Measurements from ENCODE around the gene DNAAF9.

The DNAAF9 gene

GRCh38 chr20:3452690-3453089 is 45.2 kb upstream of the DNAAF9 start:
- no peaks in the 10 kb centered on the region for H3K9me2 ChIP-seq (replicated peaks; ENCODE audit: insufficient read depth, low read length)
- DNase-seq: no peak
- no peaks in the 10 kb centered on the region for H3K9me3 ChIP-seq (replicated peaks; ENCODE audit: insufficient read depth, low read length)
- H3K79me2 ChIP-seq (ENCODE audit: low read length): no peaks in the 10 kb centered on the region
- H3K9ac ChIP-seq (ENCODE audit: low read length): no peak overlapping the region
- no peaks in the 10 kb centered on the region for H3F3A ChIP-seq (ENCODE audit: insufficient read depth, low read length)
- H3K4me2 ChIP-seq (ENCODE audit: low read depth, low read length): no peak overlapping the region
- H3K27ac ChIP-seq (ENCODE audit: low read length): no peak overlapping the region
- H3K27me3 ChIP-seq (replicated peaks; ENCODE audit: insufficient read depth, low read length): no peaks in the 10 kb centered on the region
- H2AFZ ChIP-seq (ENCODE audit: low read length): no peak overlapping the region
- H4K20me1 ChIP-seq (ENCODE audit: insufficient read depth, low read length): no peaks in the 10 kb centered on the region
- H3K36me3 ChIP-seq (replicated peaks; ENCODE audit: insufficient read depth, low read length): no peaks in the 10 kb centered on the region
- H3K4me1 ChIP-seq (ENCODE audit: low read length): no peaks in the 10 kb centered on the region
- TF ChIP-seq EZH2phosphoT487 (IDR thresholded peaks at IDR 0.05; ENCODE audit: low read length) (no peak), EZH2 (optimal IDR thresholded peaks at IDR 0.05; ENCODE audit: low read depth, low read length) (no peak), CTCF (IDR thresholded peaks at IDR 0.05; ENCODE audit: low read length) (no peak)
- no peak overlapping the region for H3K4me3 ChIP-seq (ENCODE audit: low read length)

GRCh38 chr20:3452136-3452535 is 44.7 kb upstream of the DNAAF9 start:
- Histone ChIP-seq H3K9ac (ENCODE audit: low read length) (no peak overlapping the region), H3F3A (ENCODE audit: insufficient read depth, low read length) (no peaks in the 10 kb centered on the region), H4K20me1 (ENCODE audit: insufficient read depth, low read length) (no peaks in the 10 kb centered on the region), H3K27ac (ENCODE audit: low read length) (no peak overlapping the region), H3K4me3 (ENCODE audit: low read length) (no peak overlapping the region), H3K9me3 (replicated peaks; ENCODE audit: insufficient read depth, low read length) (no peaks in the 10 kb centered on the region), H3K9me2 (replicated peaks; ENCODE audit: insufficient read depth, low read length) (no peaks in the 10 kb centered on the region), H3K36me3 (replicated peaks; ENCODE audit: insufficient read depth, low read length) (no peaks in the 10 kb centered on the region), H3K4me2 (ENCODE audit: low read depth, low read length) (no peak overlapping the region), H2AFZ (ENCODE audit: low read length) (no peak overlapping the region), H3K27me3 (replicated peaks; ENCODE audit: insufficient read depth, low read length) (no peaks in the 10 kb centered on the region), H3K79me2 (ENCODE audit: low read length) (no peaks in the 10 kb centered on the region), H3K4me1 (ENCODE audit: low read length) (no peaks in the 10 kb centered on the region)
- no peak for DNase-seq
- no peak for TF ChIP-seq EZH2phosphoT487 (IDR thresholded peaks at IDR 0.05; ENCODE audit: low read length)
- no peak for TF ChIP-seq EZH2 (optimal IDR thresholded peaks at IDR 0.05; ENCODE audit: low read depth, low read length)
- TF ChIP-seq CTCF (IDR thresholded peaks at IDR 0.05; ENCODE audit: low read length): no peak

DNA sequence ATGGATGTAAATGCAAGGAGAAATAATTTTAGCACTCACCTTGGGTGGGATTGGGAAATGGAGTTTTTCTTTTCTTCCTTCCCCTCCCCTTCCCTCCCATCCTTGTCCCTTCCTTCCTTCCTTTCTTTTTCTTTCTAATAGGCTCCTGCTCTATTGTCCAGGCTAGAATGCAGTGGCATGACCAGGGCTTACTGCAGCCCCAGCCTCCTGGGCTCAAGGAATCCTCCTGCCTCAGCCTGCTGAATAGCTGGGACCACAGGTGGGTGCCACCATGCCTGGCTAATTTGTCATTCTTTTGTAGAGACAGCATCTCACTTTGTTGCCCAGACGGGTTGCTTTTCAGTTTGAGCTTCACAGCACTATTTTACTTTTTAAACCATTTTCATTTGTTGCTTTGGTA is 41.9 kb upstream of the DNAAF9 start:
- TF ChIP-seq EZH2phosphoT487 (IDR thresholded peaks at IDR 0.05; ENCODE audit: low read length) (no peak), CTCF (IDR thresholded peaks at IDR 0.05; ENCODE audit: low read length) (no peak), EZH2 (optimal IDR thresholded peaks at IDR 0.05; ENCODE audit: low read depth, low read length) (no peak)
- Histone ChIP-seq H3K4me1 (ENCODE audit: low read length) (no peaks in the 10 kb centered on the region), H4K20me1 (ENCODE audit: insufficient read depth, low read length) (no peaks in the 10 kb centered on the region), H3K9me2 (replicated peaks; ENCODE audit: insufficient read depth, low read length) (no peaks in the 10 kb centered on the region), H3K9me3 (replicated peaks; ENCODE audit: insufficient read depth, low read length) (no peaks in the 10 kb centered on the region), H3K4me3 (ENCODE audit: low read length) (no peak overlapping the region), H3F3A (ENCODE audit: insufficient read depth, low read length) (no peaks in the 10 kb centered on the region), H3K4me2 (ENCODE audit: low read depth, low read length) (no peak overlapping the region), H2AFZ (ENCODE audit: low read length) (no peak overlapping the region), H3K9ac (ENCODE audit: low read length) (no peak overlapping the region), H3K36me3 (replicated peaks; ENCODE audit: insufficient read depth, low read length) (no peaks in the 10 kb centered on the region), H3K27me3 (replicated peaks; ENCODE audit: insufficient read depth, low read length) (no peaks in the 10 kb centered on the region), H3K79me2 (ENCODE audit: low read length) (no peaks in the 10 kb centered on the region), H3K27ac (ENCODE audit: low read length) (no peak overlapping the region)
- no peak for DNase-seq

All from MM.1S (cell line).